Kasumi-1 (cell line): Measurements from ENCODE around the gene STATH.
"Not testable (repeated sequence)": the region's sequence is repeated elsewhere in the genome, so short reads cannot be mapped to it uniquely, and the experiment has no call there.

Experiments
- DNase-seq, 2 experiments: peaks; one replicate each; lab custom pipeline; 2025; lab: John Stamatoyannopoulos, UW

STATH gene

GRCh38 chr4:69995526-69996016 lies at the start of gene STATH:
Gene STATH, plus strand, starts transcription at chr4:69995966. Its CDS starts 2,472 bp downstream, at chr4:69998438.
- peak; percentile 28 to 33 for DNase-seq

- no peak for DNase-seq
These were observed 44.2 kb upstream of the STATH start for GRCh38 chr4:69951602-69952001.

- DNase-seq = no peak
These were observed 38.6 kb upstream of the STATH start for GRCh38 chr4:69957209-69957608.

GRCh38 chr4:69965628-69966027 lies 30.1 kb upstream of the STATH start, which contains the start of gene CSN2:
Gene CSN2, minus strand, starts transcription at chr4:69965728. Its CDS starts 4,733 bp downstream, at chr4:69960995.
- no peak for DNase-seq

- DNase-seq = peak in 1 of 2 experiments; percentile 8
These were observed 25.7 kb upstream of the STATH start for GRCh38 chr4:69970071-69970470.

GRCh38 chr4:69974631-69975030 lies 21.1 kb upstream of the STATH start:
- no peak for DNase-seq

GRCh38 chr4:69977582-69977981 lies 18.2 kb upstream of the STATH start:
- DNase-seq = no peak

- no peak for DNase-seq
These were observed 11.7 kb upstream of the STATH start for GRCh38 chr4:69984030-69984443.

- no peak for DNase-seq
These were observed 9.1 kb upstream of the STATH start for GRCh38 chr4:69986663-69987062.

GRCh38 chr4:69991016-69991415 lies 4.8 kb upstream of the STATH start:
- DNase-seq = no peak

GRCh38 chr4:69994782-69995181 lies 984 bp upstream of the STATH start:
- no peak for DNase-seq

- no peak for DNase-seq
These were observed 3.7 kb downstream of the STATH start for GRCh38 chr4:69999420-69999819.

- no peak for DNase-seq
These were observed 4.9 kb downstream of the STATH start for GRCh38 chr4:70000711-70001110.

- no peak for DNase-seq
These were observed 6.7 kb downstream of the STATH start for GRCh38 chr4:70002507-70002906.

- no peak for DNase-seq
These were observed 13.0 kb downstream of the STATH start for GRCh38 chr4:70008771-70009170.

GRCh38 chr4:70019006-70019405 lies 23.2 kb downstream of the STATH start:
- not testable (repeated sequence) for DNase-seq

GRCh38 chr4:70023218-70023617 lies 27.5 kb downstream of the STATH start:
- DNase-seq = no peak

- DNase-seq = no peak
These were observed 31.2 kb downstream of the STATH start for GRCh38 chr4:70027011-70027410.

- not testable (repeated sequence) for DNase-seq
These were observed 32.4 kb downstream of the STATH start, which contains the start of gene HTN3 for GRCh38 chr4:70028159-70028558. Gene HTN3, plus strand, starts transcription at chr4:70028459. Its CDS starts 2,282 bp downstream, at chr4:70030741.

GRCh38 chr4:70037559-70037958 lies 41.8 kb downstream of the STATH start:
- not testable (repeated sequence) for DNase-seq

- DNase-seq = not testable (repeated sequence)
These were observed 44.2 kb downstream of the STATH start for GRCh38 chr4:70039928-70040327.

GRCh38 chr4:70041652-70042286 lies 46.0 kb downstream of the STATH start:
- DNase-seq = no peak

- DNase-seq = not testable (repeated sequence)
These were observed 54.4 kb downstream of the STATH start, which contains the start of gene HTN1 for GRCh38 chr4:70050138-70050537. Gene HTN1, plus strand, starts transcription at chr4:70050438. Its CDS starts 2,639 bp downstream, at chr4:70053077.
